MM.1S (cell line): ENCODE measurements around the gene SUCLA2.

Experiments
- EZH2 ChIP-seq: fragments of 300-600 bp; sonication (generic); optimal IDR thresholded peaks from 2 replicates; pipeline ENCODE3; 2017; ENCODE audit warnings: low read depth, mild to moderate bottlenecking, antibody characterized with exemption, low read length, mixed read lengths
- EZH2phosphoT487 ChIP-seq: fragments of 300-600 bp; sonication (generic); IDR thresholded peaks from 2 replicates; pipeline ENCODE4 v1.6.1; 2018; ENCODE audit warnings: antibody characterized with exemption, low read length
- TF ChIP-seq, protein P1 (sequence below): fragments of 300-600 bp; sonication (generic); IDR thresholded peaks from 2 replicates; pipeline ENCODE4 v1.5.1; 2016; ENCODE audit warnings: antibody characterized with exemption, low read length, mixed read lengths

DNA sequence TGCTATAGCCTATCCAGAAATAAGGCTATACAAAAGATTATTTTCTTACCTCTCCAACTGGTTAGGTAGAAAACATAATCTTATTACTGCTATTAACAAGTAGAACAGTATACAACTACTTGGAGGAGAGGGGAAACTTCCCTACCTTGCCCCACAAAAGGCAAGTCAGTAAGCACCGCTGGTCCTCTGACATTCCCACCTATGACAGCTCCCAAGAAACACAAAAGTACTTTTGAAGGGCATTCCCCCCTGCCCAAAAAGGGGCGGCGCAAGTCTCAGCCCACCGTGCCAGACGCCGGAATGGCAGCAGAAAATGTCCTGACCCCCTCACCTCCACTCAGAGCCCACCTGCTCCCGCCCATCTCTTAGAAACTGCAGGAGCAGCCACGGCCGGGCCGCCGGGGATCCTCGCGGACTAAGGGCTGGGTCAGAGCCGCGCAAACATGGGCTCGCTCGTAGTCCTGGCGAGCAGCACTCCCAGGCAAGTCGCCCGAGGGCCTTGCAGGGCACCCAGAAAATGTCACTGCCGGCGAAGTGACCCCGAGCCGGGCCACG, 437 bp downstream of the SUCLA2 start:
- TF ChIP-seq, protein P1, sequence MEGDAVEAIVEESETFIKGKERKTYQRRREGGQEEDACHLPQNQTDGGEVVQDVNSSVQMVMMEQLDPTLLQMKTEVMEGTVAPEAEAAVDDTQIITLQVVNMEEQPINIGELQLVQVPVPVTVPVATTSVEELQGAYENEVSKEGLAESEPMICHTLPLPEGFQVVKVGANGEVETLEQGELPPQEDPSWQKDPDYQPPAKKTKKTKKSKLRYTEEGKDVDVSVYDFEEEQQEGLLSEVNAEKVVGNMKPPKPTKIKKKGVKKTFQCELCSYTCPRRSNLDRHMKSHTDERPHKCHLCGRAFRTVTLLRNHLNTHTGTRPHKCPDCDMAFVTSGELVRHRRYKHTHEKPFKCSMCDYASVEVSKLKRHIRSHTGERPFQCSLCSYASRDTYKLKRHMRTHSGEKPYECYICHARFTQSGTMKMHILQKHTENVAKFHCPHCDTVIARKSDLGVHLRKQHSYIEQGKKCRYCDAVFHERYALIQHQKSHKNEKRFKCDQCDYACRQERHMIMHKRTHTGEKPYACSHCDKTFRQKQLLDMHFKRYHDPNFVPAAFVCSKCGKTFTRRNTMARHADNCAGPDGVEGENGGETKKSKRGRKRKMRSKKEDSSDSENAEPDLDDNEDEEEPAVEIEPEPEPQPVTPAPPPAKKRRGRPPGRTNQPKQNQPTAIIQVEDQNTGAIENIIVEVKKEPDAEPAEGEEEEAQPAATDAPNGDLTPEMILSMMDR, result no peak
- no peak for TF ChIP-seq EZH2phosphoT487
- TF ChIP-seq EZH2, result no peak
